Tibial nerve (tissue), 4 donors: Measurements from ENCODE around the gene ABCA6. TPM values are rescaled to one million over a fixed set of nuclear protein-coding genes. Genes with fewer than 3 reads are reported as not detected.

Experiments
- DNase-seq, 2 donors: peaks; one replicate each; pipeline ENCODE4 v3.0.0-alpha.2; 2019; ENCODE audit warnings: low spot score in 2 of 2
- H3K27ac ChIP-seq, 4 donors: fragments of 200-600 bp; sonication (generic) in 3 of 4; one replicate each; pipeline ENCODE4 v1.5.1; 2017 to 2019; ENCODE audit warnings: mild to moderate bottlenecking in 1 of 4
- H3K27me3 ChIP-seq, 2 donors: fragments of 200-600 bp; sonication (generic) in 1 of 2; one replicate each; pipeline versions ENCODE4 v1.5.1 to v1.6.0; 2017 to 2019
- H3K36me3 ChIP-seq, 3 donors: fragments of 200-600 bp; sonication (generic); one replicate each; pipeline ENCODE4 v1.5.1; 2018 to 2019
- H3K4me1 ChIP-seq, 4 donors: fragments of 200-600 bp; sonication (generic) in 3 of 4; one replicate each; pipeline ENCODE4 v1.5.1; 2017 to 2019
- H3K4me3 ChIP-seq, 4 donors: fragments of 200-600 bp; sonication (generic) in 3 of 4; one replicate each; pipeline ENCODE4 v1.5.1; 2017 to 2019; ENCODE audit warnings: mild to moderate bottlenecking in 1 of 4, moderate library complexity in 1 of 4
- H3K9me3 ChIP-seq, 4 donors: fragments of 200-600 bp; sonication (generic) in 3 of 4; one replicate each; pipeline ENCODE4 v1.5.1; 2017 to 2019
- EP300 ChIP-seq, 2 donors: sonication (generic); formaldehyde crosslinking; IDR thresholded peaks; one replicate each; pipeline ENCODE4 v1.6.1; 2017; ENCODE audit warnings: antibody characterized with exemption in 2 of 2, mild to moderate bottlenecking in 1 of 2
- POLR2A ChIP-seq, 2 donors: fragments of 450-650 bp; IDR thresholded peaks; one replicate each; pipeline ENCODE4 v1.6.1; 2017; ENCODE audit warnings: antibody characterized with exemption in 2 of 2, mild to moderate bottlenecking in 2 of 2, moderate library complexity in 2 of 2
- WGBS, 2 donors: methylation state at CpG; one replicate each; pipeline ENCODE4 v1.1.5; 2018; 5-methylcytosine and 5-hydroxymethylcytosine counted together
- total RNA-seq, 4 donors: library from RNA; depleted of rRNA; stranded (reverse); fragments of >200 nt; gene quantifications; one replicate each; pipeline ENCODE4 v1.1.0, GENCODE V29; 2016
- TF ChIP-seq, protein P1 (sequence below), 5 experiments: fragments of 200-600 bp in 3 of 5; fragments of 450-650 bp in 2 of 5; sonication (generic) in 3 of 5; IDR thresholded peaks; one replicate each; pipeline ENCODE4 v1.5.1; 2016 to 2019; ENCODE audit warnings: antibody characterized with exemption in 5 of 5, mild to moderate bottlenecking in 3 of 5, moderate library complexity in 2 of 5

ABCA6 gene
- total RNA-seq, 4 donors from 2014 or later, result 218 to 308 (median 279) TPM

DNA sequence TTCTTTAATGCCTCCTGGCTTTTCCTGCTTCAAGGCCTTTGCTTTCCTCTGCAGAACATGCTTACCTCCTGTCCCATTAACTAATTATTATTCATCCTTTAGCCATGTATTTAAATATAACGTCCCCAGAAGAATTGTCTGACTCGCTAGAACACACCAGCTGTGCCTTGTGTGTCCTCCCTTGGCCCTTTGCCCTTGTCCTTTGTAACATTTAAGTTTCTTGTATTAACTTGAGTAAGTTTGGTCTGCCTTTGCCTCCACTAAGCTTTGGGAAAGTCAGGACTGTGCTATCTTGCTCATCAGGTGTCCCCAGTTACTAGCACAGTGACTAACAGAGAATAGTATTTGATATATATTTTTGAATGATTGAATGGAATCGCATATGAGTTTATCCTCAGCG is 51.3 kb downstream of the ABCA6 start:
- TF ChIP-seq EP300 (IDR thresholded peaks at IDR 0.05), result no peak
- TF ChIP-seq POLR2A (IDR thresholded peaks at IDR 0.05), result no peak
- TF ChIP-seq, protein P1, sequence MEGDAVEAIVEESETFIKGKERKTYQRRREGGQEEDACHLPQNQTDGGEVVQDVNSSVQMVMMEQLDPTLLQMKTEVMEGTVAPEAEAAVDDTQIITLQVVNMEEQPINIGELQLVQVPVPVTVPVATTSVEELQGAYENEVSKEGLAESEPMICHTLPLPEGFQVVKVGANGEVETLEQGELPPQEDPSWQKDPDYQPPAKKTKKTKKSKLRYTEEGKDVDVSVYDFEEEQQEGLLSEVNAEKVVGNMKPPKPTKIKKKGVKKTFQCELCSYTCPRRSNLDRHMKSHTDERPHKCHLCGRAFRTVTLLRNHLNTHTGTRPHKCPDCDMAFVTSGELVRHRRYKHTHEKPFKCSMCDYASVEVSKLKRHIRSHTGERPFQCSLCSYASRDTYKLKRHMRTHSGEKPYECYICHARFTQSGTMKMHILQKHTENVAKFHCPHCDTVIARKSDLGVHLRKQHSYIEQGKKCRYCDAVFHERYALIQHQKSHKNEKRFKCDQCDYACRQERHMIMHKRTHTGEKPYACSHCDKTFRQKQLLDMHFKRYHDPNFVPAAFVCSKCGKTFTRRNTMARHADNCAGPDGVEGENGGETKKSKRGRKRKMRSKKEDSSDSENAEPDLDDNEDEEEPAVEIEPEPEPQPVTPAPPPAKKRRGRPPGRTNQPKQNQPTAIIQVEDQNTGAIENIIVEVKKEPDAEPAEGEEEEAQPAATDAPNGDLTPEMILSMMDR (IDR thresholded peaks at IDR 0.05), result no peak
- Histone ChIP-seq H3K36me3 (peaks cover 0 to 73% (median 0%) of the 10 kb centered on the region in 3 donors), H3K4me1 (peaks cover 0 to 10% (median 3%) of the 10 kb centered on the region in 4 donors), H3K27me3 (no peaks in the 10 kb centered on the region), H3K9me3 (no peaks in the 10 kb centered on the region), H3K4me3 (no peak overlapping the region), H3K27ac (no peak overlapping the region)
- 85 to 89% methylated on average over 4 of the region's 4 CpGs for WGBS, 2 donors
- no peak for DNase-seq

- Histone ChIP-seq H3K9me3 (no peaks in the 10 kb centered on the region), H3K27me3 (no peaks in the 10 kb centered on the region), H3K4me1 (peaks cover 0 to 3% (median 1%) of the 10 kb centered on the region in 4 donors), H3K36me3 (peaks cover 0 to 74% (median 0%) of the 10 kb centered on the region in 3 donors), H3K4me3 (no peak overlapping the region), H3K27ac (no peak overlapping the region)
- TF ChIP-seq, protein P1 (IDR thresholded peaks at IDR 0.05), result no peak
- no peak for DNase-seq
- WGBS, 2 donors, result 90 to 95% methylated on average over 4 of the region's 4 CpGs
These were observed 53.0 kb downstream of the ABCA6 start for GRCh38 chr17:69088643-69089200.

- no peaks in the 10 kb centered on the region for H3K27me3 ChIP-seq
- no peak overlapping the region for H3K4me3 ChIP-seq
- TF ChIP-seq POLR2A (IDR thresholded peaks at IDR 0.05), result no peak
- TF ChIP-seq EP300 (IDR thresholded peaks at IDR 0.05), result no peak
- TF ChIP-seq, protein P1 (IDR thresholded peaks at IDR 0.05), result no peak
- no peak overlapping the region for H3K27ac ChIP-seq
- DNase-seq, result no peak
- H3K4me1 ChIP-seq, result no peaks in the 10 kb centered on the region
- WGBS, 2 donors, result 92 to 98% methylated on average over 1 of the region's 1 CpG
- peaks cover 0 to 7% (median 0%) of the 10 kb centered on the region in 4 donors for H3K9me3 ChIP-seq
- H3K36me3 ChIP-seq, result peaks cover 3 to 90% (median 5%) of the 10 kb centered on the region in 3 donors
These were observed 55.1 kb downstream of the ABCA6 start for GRCh38 chr17:69086641-69087040.

DNA sequence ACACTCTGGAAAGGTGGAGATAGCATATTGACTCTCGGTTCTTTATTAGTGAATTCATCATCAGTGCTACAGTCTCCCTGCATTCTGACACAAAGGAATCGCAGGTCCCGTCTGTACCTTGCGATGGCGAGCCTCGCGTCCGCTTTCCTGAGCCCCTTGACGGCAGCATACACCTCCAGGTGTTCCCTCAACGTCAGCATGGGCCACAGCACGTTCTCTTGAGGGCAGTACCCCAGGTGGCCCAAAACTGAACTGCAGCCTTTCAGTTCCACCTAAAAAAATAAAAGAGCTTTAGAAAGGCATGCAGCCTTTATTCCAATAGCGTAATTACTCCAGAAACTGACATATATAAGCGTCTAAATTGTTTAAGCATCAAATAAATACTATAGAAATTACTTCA is 56.8 kb downstream of the ABCA6 start:
- Histone ChIP-seq H3K9me3 (peaks cover 0 to 7% (median 0%) of the 10 kb centered on the region in 4 donors), H3K36me3 (peaks cover 3 to 95% (median 5%) of the 10 kb centered on the region in 3 donors), H3K27me3 (no peaks in the 10 kb centered on the region), H3K4me3 (no peak overlapping the region), H3K4me1 (no peaks in the 10 kb centered on the region), H3K27ac (no peak overlapping the region)
- 67 to 72% methylated on average over 13 of the region's 13 CpGs for WGBS, 2 donors
- TF ChIP-seq EP300 (IDR thresholded peaks at IDR 0.05) (no peak), POLR2A (IDR thresholded peaks at IDR 0.05) (no peak)
- TF ChIP-seq, protein P1 (IDR thresholded peaks at IDR 0.05), result peak in 1 of 5 experiments; percentile 11
- DNase-seq, result no peak

GRCh38 chr17:69082696-69083095 is 59.0 kb downstream of the ABCA6 start:
- no peak for DNase-seq
- Histone ChIP-seq H3K9me3 (peaks cover 0 to 7% (median 0%) of the 10 kb centered on the region in 4 donors), H3K27me3 (no peaks in the 10 kb centered on the region), H3K36me3 (peaks cover 3 to 98% (median 5%) of the 10 kb centered on the region in 3 donors), H3K27ac (no peak overlapping the region), H3K4me3 (no peak overlapping the region), H3K4me1 (no peaks in the 10 kb centered on the region)
- no peak for TF ChIP-seq POLR2A (IDR thresholded peaks at IDR 0.05)
- TF ChIP-seq, protein P1 (IDR thresholded peaks at IDR 0.05), result no peak
- TF ChIP-seq EP300 (IDR thresholded peaks at IDR 0.05), result no peak
- 90 to 95% methylated on average over 2 of the region's 2 CpGs for WGBS, 2 donors
